GM12892 (cell line): Measurements from ENCODE around the gene NOSIP.

Source experiments
- POLR2A ChIP-seq: IDR thresholded peaks from 2 replicates; pipeline ENCODE4 v1.6.1; 2011; ENCODE audit warnings: low read depth, low read length, control low read depth
- POLR2AphosphoS5 ChIP-seq: IDR thresholded peaks from 2 replicates; pipeline ENCODE4 v1.6.1; 2011; ENCODE audit warnings: low read depth, low read length, control low read depth
- TAF1 ChIP-seq: IDR thresholded peaks from 2 replicates; pipeline ENCODE4 v1.6.1; 2011; ENCODE audit warnings: low read depth, mild to moderate bottlenecking, control low read depth, low read length, borderline replicate concordance

- TF ChIP-seq POLR2AphosphoS5: no peak
- TF ChIP-seq POLR2A: no peak
- TF ChIP-seq TAF1: no peak
Observed at GRCh38 chr19:49581007-49581508, 702 bp upstream of the NOSIP start, which contains the start of gene PRRG2.
